ENCODE data around the gene IL18RAP. TPM values are rescaled to one million over a fixed set of nuclear protein-coding genes. Genes with fewer than 3 reads are reported as not detected.

Gene IL18RAP
- total and polyA plus RNA-seq, 8 donors: 0.50 to 33.3 (median 1.8) TPM; not detected in 1

DNA sequence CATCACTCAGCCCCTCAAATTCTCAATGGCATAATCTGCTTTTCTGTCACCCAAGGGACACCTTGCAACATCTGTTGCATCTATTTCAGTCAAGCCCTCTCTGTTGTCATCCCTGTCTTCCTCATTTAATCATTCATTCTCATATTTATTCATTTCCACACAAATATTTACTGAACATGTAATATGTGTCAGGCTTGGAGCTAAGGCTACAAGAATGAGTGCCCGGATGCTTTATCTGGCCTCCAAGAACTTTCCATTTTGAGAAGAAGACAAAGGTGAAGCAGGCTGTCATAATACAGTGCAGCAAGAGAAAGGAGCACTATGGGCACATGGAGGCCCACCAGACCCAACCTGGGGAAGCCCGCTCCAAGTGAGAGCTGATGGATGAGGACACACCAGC, 15.6 kb downstream of the IL18RAP start:
- Histone ChIP-seq H3K27me3 (no peaks in the 10 kb centered on the region), H3K36me3 (no peaks in the 10 kb centered on the region), H3K9me3 (no peaks in the 10 kb centered on the region), H3K4me3 (no peak overlapping the region), H3K4me1 (peaks cover 0 to 12% (median 7%) of the 10 kb centered on the region in 4 donors), H3K27ac (no peak overlapping the region)
- WGBS, 5 donors: 81 to 94% (median 85%) methylated on average over 2 of the region's 2 CpGs
- TF ChIP-seq POLR2A (IDR thresholded peaks at IDR 0.05): no peak
- no peak for TF ChIP-seq POLR2AphosphoS5 (IDR thresholded peaks at IDR 0.05)
- no peak for TF ChIP-seq EP300 (IDR thresholded peaks at IDR 0.05)
- TF ChIP-seq, protein P1, sequence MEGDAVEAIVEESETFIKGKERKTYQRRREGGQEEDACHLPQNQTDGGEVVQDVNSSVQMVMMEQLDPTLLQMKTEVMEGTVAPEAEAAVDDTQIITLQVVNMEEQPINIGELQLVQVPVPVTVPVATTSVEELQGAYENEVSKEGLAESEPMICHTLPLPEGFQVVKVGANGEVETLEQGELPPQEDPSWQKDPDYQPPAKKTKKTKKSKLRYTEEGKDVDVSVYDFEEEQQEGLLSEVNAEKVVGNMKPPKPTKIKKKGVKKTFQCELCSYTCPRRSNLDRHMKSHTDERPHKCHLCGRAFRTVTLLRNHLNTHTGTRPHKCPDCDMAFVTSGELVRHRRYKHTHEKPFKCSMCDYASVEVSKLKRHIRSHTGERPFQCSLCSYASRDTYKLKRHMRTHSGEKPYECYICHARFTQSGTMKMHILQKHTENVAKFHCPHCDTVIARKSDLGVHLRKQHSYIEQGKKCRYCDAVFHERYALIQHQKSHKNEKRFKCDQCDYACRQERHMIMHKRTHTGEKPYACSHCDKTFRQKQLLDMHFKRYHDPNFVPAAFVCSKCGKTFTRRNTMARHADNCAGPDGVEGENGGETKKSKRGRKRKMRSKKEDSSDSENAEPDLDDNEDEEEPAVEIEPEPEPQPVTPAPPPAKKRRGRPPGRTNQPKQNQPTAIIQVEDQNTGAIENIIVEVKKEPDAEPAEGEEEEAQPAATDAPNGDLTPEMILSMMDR (IDR thresholded peaks at IDR 0.05): no peak
- intact Hi-C loops (cut with DNase I; ENCODE audit: low total_unique reads): no loop called here
- DNase-seq: no peak

DNA sequence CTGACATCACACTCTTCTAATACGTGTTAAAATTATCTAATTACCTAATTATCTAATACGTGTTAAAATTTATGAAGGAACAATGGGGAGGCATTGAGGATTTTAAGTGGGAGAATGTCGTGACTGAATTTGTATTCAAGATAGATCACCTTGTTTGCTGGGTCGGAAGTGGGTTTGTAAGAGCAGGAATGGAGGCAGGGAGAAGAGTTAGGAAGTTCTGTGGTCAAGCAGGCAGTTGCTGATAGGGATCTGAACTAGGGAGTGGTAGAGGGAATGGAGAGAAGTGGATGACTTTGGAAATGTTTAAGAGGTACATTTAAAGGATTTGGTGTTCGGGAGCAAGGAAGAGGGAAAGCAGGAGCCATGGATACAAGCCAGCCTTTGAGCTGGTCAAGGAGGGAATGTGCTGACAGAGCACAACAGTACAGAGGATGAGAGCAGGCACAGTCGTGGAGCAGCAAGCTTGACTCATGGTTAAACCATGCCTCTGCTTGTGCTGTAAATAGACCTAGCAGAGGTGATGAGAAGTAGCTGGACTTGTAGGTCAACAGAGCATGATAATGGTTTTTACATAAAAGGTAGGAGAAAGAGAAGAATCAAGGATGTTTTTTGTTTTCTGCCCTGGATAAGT, 16.2 kb downstream of the IL18RAP start:
- H3K27ac ChIP-seq: no peak overlapping the region
- no peak for TF ChIP-seq EP300 (IDR thresholded peaks at IDR 0.05)
- TF ChIP-seq POLR2A (IDR thresholded peaks at IDR 0.05): no peak
- no peak for TF ChIP-seq POLR2AphosphoS5 (IDR thresholded peaks at IDR 0.05)
- TF ChIP-seq, protein P1 (IDR thresholded peaks at IDR 0.05): no peak
- no peaks in the 10 kb centered on the region for H3K36me3 ChIP-seq
- no peak for DNase-seq
- intact Hi-C loops (cut with DNase I; ENCODE audit: low total_unique reads): no loop called here
- WGBS, 5 donors: 58 to 73% (median 62%) methylated on average over 6 of the region's 6 CpGs
- no peaks in the 10 kb centered on the region for H3K9me3 ChIP-seq
- H3K4me1 ChIP-seq: peaks cover 0 to 12% (median 7%) of the 10 kb centered on the region in 4 donors
- H3K27me3 ChIP-seq: no peaks in the 10 kb centered on the region
- no peak overlapping the region for H3K4me3 ChIP-seq

DNA sequence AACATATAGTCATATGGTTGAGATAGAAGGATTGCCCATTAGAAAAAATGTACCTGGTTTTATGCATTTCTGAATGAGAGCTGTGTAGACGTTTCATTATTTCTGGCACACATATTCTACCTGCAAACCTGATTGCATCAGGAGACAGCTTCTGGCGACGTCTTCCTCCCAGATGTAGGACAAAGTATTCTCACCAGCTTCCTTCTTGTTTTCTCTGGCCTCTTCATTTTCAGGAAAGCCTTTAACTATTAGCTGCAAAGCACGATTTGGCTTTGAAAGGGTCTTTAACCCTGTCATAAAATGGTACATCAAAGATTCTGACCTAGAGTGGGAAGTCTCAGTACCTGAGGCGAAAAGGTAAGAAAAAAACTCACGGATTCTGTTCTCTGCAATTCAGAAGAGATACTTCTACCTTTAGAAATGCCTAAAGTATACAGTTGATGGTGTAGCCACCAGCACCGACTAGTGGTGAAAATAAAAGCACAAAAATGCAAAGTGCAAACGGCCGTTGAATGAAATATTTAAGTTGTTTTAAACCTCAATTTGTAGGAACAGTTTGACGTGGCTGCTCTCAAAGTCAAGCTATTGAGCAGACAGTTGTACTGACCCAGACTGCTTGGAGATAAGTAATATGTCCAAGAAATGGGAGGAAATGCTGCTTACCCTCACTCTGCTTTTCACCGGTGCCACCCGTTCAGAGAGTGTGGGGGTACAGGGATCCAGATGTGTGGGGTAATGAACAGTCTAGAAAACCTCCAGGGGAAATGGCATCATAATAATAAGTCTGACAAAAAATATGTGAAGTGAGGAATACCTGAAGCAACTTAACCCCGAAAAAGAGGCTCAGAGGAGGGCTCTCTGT, 20.2 kb downstream of the IL18RAP start:
- Histone ChIP-seq H3K36me3 (no peaks in the 10 kb centered on the region), H3K27ac (peak overlapping the region in 2 of 5 donors; percentile 5 to 18), H3K4me3 (no peak overlapping the region), H3K9me3 (no peaks in the 10 kb centered on the region), H3K4me1 (peaks cover 0 to 12% (median 7%) of the 10 kb centered on the region in 4 donors), H3K27me3 (no peaks in the 10 kb centered on the region)
- peak in 1 of 2 donors; percentile 66 for DNase-seq
- intact Hi-C loops (cut with DNase I; ENCODE audit: low total_unique reads): loop anchor here (10.0 kb wide), 1 partner anchor 188 kb away; no protein-coding TSS in a partner anchor
- TF ChIP-seq, protein P1 (IDR thresholded peaks at IDR 0.05): peak in 5 of 7 experiments; percentile 39 to 72 (median 63)
- no peak for TF ChIP-seq POLR2AphosphoS5 (IDR thresholded peaks at IDR 0.05)
- no peak for TF ChIP-seq POLR2A (IDR thresholded peaks at IDR 0.05)
- TF ChIP-seq EP300 (IDR thresholded peaks at IDR 0.05): no peak
- WGBS, 5 donors: 24 to 32% (median 25%) methylated on average over 13 of the region's 13 CpGs

DNA sequence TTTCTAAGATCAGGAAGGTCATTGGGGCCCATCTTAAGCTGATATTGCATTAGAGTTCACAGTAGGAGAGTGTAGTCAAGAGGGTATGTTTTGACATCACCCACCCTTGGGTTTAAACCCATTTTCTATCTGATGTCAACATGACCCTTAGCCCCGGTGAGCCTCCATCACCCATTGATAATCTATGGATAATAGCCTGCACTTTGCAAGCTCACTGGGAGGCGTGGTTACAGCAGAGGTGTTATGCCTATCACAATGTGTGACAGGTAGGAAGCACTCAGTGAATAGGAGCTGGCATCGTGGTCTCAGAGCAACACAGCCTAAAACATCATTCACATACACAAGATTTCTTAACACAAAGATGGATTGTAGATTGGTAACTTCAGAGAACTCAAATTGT, 21.3 kb downstream of the IL18RAP start:
- intact Hi-C loops (cut with DNase I; ENCODE audit: low total_unique reads): loop anchor here (10.0 kb wide), 1 partner anchor 189 kb away; no protein-coding TSS in a partner anchor
- DNase-seq: no peak
- Histone ChIP-seq H3K4me1 (peaks cover 0 to 12% (median 7%) of the 10 kb centered on the region in 4 donors), H3K36me3 (no peaks in the 10 kb centered on the region), H3K4me3 (no peak overlapping the region), H3K9me3 (no peaks in the 10 kb centered on the region), H3K27me3 (no peaks in the 10 kb centered on the region), H3K27ac (no peak overlapping the region)
- WGBS, 5 donors: 46 to 73% (median 62%) methylated on average over 3 of the region's 3 CpGs
- TF ChIP-seq EP300 (IDR thresholded peaks at IDR 0.05) (no peak), POLR2A (IDR thresholded peaks at IDR 0.05) (no peak), POLR2AphosphoS5 (IDR thresholded peaks at IDR 0.05) (no peak)
- TF ChIP-seq, protein P1 (IDR thresholded peaks at IDR 0.05): no peak
